Measurements from ENCODE around the gene FOXP1.

DNA sequence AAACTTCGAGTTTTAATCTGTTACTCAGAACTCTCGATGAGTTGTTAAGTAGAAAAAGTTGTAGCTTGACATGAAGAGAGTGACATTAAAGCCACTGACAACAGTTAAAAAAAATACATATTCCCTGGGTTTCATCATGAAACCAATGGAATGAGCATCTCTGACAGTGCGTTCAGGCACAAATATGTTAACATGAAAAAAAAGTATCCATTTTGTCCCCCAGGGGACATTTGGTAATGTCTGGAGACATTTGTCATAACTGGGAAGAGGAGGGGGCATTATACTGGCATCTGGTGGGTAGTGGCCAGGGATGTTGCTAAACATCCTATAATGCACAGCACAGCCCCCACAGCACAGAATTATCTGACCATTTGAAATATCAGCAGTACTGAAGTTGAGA, 14.8 kb upstream of the FOXP1 start:
- TF ChIP-seq, protein P1, sequence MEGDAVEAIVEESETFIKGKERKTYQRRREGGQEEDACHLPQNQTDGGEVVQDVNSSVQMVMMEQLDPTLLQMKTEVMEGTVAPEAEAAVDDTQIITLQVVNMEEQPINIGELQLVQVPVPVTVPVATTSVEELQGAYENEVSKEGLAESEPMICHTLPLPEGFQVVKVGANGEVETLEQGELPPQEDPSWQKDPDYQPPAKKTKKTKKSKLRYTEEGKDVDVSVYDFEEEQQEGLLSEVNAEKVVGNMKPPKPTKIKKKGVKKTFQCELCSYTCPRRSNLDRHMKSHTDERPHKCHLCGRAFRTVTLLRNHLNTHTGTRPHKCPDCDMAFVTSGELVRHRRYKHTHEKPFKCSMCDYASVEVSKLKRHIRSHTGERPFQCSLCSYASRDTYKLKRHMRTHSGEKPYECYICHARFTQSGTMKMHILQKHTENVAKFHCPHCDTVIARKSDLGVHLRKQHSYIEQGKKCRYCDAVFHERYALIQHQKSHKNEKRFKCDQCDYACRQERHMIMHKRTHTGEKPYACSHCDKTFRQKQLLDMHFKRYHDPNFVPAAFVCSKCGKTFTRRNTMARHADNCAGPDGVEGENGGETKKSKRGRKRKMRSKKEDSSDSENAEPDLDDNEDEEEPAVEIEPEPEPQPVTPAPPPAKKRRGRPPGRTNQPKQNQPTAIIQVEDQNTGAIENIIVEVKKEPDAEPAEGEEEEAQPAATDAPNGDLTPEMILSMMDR (IDR thresholded peaks at IDR 0.05) = no peak
- TF ChIP-seq POLR2A (IDR thresholded peaks at IDR 0.05) = no peak
- TF ChIP-seq POLR2AphosphoS5 (IDR thresholded peaks at IDR 0.05) = no peak
- no peak for TF ChIP-seq EP300 (IDR thresholded peaks at IDR 0.05)
